Activated CD4-positive, CD25-positive, alpha-beta regulatory T cell (primary cell): ENCODE measurements around the gene PPP1R12B.
"Not testable (repeated sequence)": the region's sequence is repeated elsewhere in the genome, so short reads cannot be mapped to it uniquely, and the experiment has no call there.

Experiments
- DNase-seq, 4 experiments: peaks; one replicate each; lab custom pipeline; 2025; lab: John Stamatoyannopoulos, UW

Gene PPP1R12B

DNA sequence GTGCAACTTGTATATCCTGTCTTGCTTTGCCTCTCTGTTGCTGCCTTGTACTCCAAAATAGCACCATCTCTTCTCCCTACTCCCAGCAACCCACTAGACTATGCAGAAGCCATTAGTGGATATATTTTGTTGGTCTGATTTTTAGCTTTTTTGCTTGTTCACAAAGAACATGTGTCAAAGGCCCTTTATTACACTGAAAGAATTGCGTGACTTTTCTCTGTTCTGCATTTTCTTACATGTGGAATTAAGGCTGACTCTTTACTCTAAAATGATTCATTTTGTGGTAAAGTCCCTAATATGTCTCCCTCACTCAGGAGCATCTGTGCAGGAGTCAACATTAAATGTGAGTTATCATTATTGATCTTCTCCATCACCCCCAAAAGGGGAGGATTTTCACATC, 182.2 kb downstream of the PPP1R12B start:
- not testable (repeated sequence) for DNase-seq

DNA sequence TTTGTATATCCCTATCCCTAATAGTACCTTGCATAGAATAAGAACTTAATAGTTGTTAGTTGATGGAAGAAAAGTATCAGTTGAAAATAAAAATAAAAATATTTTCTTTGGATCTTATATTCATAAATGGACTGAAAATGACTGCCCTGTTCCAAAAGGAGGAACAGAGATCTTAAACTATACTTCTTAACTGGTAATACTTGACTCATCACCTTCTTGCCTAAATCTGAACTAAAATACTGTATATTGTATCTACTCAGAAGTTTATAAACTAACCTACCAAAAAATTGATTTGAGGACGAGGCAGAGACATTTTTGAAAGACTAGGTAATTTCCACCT, 182.9 kb downstream of the PPP1R12B start:
- no peak for DNase-seq

DNA sequence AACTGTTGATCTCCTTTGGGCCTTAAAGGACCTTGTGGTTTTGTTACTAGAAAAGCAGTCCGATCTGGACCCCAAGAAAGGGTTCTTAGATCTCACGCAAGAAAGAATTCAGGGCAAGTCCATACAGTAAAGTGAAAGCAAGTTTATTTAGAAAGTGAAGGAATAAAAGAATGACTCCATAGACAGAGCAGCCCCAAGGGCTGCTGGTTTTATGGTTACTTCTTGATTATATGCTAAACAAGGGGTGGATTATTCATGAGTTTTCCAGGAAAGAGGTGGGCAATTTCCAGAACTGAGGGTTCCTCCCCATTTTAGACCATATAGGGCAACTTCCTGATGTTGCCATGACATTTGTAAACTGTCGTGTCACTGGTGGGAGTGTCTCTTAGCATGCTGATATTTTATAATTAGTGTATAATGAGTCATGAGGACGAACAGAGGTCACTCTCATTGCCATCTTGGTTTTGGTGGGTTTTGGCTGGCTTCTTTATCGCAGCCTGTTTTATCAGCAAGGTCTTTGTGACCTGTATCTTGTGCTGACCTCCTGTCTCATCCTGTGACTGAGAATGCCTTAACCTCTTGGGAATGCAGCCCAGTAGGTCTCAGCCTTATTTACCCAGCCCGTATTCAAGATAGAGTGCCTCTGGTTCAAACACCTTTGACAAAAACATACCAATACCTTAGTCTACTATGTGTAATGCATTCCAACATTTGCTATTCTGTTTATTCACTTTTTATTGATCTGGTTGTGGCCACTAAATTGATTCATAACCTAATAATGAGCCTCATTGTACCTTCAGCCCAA, 183.5 kb downstream of the PPP1R12B start:
- DNase-seq, result not testable (repeated sequence)

DNA sequence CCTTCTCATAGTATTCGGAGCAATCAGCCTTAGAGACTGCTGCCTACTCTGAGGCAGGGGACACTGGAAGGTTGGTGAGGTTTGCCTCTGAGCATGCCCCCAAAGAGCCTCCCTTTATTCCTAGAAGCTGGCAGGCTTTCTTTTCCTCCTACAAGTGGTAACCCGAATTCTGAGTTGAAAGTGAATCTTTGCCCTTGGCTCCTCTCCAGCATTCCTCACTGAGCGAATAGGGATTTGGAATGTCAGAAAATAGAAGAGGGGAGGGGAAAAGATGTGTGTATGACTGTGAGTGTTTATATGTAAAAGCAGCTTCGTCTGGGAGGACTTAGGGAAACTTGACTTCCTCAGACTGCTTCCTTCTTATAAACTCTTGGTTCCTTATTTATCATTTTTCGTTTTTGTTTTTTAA, 190.7 kb downstream of the PPP1R12B start:
- DNase-seq, result not testable (repeated sequence)

DNA sequence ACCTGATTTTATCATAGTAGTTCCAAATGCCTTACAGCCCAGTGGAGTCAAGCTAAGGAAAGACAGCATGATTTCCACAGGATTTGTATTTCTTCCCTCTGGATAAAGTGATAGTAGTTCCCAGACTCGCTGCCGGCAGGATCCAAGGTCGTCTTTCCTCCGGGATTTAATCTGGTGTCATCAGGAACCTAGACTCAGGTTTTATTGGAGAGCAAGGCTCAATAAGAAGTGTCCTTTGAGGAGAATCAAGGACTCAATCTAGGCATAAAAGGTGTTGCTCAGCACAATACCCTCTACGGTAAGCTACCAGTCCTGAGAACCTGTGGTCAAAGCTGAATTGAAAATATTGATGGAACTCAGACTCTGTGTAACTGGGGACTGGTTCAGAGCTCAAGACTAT, 191.1 kb downstream of the PPP1R12B start:
- not testable (repeated sequence) for DNase-seq

DNA sequence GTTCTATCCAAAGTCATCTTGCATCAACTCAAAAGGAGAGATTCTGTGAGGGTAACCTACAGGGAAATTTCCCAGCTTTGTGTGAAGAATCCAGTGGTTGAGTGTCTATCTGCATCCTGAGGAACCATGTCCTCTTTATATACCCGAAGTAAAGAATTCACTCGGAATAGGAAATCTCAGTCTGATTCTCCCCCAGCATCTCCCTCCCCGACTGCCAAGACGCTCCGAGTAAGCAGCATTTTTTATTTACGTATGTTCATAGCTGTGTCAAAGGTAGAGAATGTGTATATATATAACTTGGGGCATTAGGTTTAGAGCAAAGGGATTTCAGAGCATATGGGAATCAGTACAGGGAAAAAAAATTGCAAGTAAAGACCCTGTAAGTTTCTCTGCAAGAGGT, 191.5 kb downstream of the PPP1R12B start:
- DNase-seq, result no peak

DNA sequence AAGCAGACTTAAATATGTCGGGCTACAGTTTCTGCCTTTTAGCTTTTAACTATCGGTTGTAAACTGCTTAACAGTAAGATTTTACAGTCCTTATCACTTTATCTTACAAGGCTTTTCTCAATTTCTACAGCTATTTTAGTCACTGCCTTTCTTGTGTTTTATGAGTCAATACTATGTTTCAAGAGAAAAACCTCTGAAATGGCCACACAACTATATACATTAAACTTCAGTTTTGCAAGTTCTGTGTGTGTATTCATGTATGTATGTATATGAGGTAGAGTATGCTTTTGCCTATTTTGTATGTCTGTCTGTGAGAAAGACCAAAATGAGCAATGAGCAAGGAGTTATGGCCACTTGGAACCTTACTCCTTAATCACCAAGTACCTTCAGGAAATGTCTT, 191.9 kb downstream of the PPP1R12B start:
- no peak for DNase-seq

DNA sequence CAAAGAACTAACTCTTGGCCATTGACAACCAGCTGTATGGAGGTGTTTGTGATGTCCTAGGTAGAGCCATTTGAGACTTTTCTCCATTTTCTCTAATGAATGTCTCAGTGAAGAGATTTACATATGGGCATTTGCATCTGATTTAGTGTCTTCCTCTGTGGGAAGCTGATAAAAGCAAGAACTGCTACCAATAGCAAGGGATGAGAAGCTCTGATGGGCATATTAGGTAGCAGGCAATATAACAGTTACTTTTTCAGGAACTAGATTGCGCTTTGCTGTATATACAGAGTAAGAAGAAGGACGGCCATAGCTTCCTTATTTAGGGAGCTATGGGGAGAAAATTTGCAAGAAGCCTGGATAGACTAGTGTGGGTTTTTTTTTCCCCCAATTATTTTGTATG, 192.4 kb downstream of the PPP1R12B start:
- DNase-seq, result not testable (repeated sequence)

DNA sequence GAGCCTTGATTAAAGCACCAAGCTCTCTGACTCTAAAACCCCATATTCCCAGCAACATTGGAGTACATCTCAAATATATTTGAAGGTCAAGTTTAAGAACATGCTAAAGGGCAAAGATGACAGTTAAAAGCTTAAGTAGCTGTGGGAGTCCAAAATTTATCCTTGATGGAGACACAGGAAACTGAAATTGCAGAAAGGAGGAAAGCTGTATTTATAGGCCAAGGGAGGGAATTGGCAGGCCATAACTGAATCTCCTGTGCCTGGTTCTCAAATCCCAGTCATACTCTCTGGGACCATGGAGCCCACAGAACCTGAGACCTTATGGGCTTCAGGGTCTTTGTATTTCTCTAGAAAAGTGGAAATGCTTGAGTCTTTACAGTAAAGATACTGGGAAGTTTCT, 193.9 kb downstream of the PPP1R12B start:
- DNase-seq, result not testable (repeated sequence)

DNA sequence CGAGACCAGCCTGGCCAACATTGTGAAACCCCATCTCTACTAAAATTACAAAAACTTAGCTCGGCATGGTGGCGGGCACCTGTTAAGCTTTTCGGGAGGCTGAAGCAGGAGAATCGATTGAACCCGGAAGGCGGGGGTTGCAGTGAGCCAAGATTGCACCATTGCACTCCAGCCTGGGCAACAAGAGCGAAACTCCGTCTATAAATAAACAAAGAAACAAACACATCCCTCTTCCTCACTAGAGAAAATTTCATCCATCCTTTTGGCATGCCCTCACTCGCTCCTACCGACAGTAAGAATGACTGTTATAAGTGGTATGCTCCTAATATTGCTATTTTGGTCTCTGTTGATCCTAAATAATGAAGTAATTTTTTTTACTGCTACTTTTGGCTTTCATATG, 195.0 kb downstream of the PPP1R12B start:
- DNase-seq, result not testable (repeated sequence)

DNA sequence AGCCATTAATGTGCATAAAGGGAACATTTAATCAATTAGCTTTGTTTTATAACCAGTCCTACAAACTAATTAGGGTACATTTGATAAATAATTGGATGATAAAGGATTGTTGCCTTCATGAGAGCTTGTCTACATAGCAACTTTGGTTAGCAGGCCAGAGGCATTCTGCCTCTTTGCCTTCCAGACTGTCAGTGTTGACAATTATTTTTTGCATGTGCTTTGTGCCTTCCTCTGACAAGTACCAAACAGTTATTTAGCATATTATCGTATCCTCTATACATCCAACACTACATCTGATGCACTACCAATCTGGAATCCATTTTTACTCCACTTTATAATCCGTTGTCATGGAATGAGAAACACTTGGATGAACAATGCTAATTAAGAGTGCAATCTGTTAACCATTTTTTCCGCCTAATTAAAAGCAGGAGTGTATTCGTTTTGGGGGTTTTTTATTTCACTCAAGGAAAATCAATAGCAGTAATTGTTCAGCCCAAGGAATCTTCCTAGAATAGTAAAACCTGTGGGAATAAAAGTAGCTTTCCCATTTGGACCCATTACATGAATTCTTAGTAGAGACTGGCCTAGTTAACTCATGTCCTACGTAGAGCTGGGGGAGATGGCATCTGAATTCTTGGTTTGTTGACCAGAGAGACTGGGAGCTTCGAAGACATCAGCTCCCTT, 196.4 kb downstream of the PPP1R12B start:
- DNase-seq, result not testable (repeated sequence)

DNA sequence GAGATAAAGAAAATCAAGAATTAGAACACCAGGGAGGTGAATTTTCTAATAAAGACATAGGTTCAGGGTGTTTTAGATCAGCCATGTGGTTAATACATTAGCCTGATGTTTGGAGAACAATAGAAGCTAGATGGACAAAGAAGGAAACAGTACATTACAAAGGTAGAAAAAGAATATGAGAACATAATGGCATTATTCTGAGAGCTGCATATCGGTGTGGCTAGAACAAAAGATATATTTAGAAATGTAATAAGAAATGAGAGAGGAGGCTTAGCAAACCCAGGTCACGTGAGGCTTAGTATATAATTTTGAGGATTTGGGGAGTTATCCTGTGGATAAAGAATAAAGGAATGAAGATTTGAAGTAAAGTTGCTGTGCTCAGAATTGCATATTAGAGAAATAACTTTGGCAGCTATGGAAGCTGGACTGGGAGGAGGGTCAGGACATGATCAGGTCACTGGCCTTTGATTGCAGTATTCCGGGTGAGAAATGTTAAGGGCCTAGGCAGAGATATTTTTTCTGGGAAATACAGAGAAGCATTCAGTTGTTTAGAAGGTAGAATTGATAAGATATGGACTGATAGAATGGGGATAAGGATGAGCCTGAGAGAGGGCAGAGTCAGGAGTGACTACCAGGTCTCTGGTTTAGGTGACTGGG, 197.3 kb downstream of the PPP1R12B start:
- not testable (repeated sequence) for DNase-seq

DNA sequence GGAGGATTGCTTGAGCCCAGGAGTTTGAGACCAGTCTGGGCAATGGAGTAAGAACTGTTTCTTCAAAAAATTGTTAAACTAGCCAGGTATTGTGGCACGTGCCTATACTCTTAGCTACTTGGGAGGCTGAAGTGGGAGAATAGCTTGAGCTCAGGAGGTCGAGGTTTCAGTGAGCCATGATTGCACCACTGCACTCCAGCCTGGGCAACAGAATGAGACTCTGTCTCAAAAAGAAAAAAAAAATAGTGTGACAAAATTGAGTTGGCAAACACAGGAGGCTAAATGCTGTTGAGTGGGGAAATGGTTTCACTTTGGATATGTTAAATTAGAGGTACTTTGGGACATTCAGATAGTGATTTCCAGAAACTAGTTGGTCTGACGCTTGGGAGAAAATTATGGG, 197.9 kb downstream of the PPP1R12B start:
- not testable (repeated sequence) for DNase-seq

DNA sequence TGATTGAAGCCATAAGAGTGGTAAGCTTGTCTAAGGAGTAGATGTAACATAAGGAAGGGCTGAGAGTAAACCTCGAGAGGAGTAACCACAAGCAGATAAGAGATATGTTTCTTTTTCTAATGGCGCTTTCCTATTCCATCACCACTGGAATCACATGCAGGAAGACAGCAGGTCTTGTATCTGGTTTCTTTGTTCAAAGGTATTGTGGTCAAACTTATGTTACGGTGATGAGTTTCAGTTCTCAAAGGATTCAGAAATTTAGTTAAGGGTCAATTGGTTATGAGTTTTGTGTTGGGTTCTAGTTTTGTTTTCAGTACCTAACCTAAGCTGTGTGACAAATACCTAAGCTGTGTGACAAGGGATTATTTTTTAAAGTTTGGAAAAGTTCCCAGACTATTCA, 198.3 kb downstream of the PPP1R12B start:
- DNase-seq, result not testable (repeated sequence)

DNA sequence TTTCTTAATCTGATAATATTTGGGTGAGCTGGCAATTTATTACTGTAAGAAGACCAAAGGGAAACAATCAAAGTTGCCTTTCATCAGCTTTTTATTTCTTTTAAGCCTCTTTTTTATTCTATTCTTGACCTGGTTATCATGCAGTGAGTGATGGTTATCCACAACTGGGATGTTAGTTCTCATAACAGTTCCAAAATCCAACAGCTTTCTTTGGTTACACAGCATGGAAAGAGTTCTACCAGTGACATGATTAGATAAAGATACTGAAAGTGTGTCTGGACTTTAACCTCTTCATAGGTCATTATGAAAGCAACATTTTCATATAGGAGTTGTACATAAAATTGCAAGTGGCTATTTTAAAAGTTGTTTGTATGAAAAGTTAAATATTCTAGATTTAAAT, 198.7 kb downstream of the PPP1R12B start:
- no peak for DNase-seq

DNA sequence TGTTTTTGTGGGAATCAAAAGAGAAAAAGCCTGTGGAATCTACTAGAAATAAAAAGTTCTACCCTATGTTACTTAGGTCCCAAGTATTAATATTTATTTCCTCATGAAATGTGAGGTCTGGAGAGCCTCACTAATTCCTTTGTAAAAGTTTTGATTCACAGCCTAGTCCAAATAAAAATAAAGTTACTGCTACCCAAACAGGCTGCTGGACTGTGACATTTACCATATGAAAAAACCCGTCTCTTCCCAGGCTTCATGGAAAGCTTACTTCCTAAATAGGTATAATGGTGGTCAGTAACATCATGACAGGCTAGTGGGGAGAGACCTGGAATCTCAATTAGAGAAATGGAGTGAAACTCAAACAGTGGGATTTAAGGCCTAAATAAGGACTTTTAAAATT, 201.6 kb downstream of the PPP1R12B start:
- not testable (repeated sequence) for DNase-seq

DNA sequence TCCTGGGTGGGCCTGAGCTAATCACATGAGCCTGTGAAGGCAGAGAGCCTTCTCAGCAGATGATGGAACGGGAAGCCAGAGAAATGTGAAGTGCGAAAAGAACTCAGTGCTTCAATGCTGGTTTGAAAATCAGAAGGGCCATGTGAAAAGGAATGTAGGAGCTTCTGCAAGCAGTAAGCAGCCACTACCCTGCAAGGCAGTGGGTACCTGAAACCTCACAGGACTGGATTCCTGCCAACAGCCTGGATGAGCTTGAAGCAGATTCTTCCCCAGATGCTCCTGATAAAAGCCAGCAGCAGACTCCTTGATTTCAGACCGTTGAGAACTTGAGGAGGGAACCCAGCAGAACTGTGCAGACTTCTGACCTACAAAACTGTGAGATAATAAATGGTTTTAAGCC, 203.2 kb downstream of the PPP1R12B start:
- DNase-seq, result no peak

DNA sequence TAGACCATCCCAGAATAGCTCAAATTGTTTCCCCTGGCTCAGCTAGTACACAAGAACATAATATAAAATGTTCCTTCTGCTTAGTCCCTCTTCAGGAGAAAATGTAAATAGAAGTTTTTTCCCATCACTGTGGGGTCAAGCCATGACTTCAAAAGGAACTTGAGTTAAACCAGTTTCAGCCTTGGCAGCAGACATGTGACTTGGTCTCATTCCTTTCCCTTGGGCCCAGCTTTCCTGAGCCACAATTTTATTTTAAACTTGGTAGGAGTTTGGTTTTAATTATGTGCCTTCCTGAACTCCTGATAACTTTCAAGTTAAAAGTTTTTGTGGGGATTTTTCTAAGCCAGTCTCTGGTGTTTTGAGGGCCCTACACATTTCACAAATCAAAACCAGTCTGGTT, 204.1 kb downstream of the PPP1R12B start:
- not testable (repeated sequence) for DNase-seq

DNA sequence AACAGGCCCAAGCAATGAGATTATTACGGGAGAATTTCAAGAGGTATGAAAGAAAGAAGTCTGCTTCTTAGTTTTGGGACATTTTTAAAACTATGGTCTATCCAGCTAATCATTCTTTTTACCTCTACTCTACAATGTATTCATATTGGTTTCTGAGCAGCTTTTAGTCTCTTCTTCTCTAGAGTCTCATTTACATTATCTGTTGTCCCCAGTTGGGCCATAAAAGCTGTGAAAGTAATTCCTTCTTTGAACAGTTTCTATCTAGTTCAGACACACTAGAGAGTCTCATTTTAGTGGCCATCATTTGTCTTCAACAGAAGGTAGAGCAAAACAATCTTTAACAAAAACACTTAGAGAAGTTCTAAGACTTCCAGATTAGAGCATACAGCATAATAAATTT, 204.6 kb downstream of the PPP1R12B start:
- DNase-seq, result not testable (repeated sequence)

DNA sequence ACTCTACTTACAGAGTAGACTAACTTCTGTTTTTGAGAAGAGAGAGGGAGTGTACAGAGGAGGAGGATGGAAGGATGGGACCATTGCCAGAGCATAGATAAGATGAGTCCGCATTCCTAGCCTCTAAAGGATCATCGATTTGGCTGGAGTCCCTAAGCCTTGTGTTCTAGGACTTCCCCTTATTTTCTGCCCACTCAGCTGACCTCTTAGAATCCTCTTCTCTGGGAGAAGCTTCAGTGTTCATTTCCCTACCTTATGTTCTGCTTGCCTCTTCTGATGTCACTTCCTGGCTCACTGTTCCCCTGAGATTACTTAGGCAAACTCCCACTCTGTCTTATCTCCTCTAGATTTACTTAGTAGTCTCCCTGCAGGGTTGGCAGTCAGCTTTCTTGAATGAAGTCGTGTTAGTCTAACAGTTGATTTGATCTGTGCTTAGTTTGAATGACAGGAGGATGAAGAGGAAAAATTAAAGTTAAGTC, 205.1 kb downstream of the PPP1R12B start:
- DNase-seq, result no peak

DNA sequence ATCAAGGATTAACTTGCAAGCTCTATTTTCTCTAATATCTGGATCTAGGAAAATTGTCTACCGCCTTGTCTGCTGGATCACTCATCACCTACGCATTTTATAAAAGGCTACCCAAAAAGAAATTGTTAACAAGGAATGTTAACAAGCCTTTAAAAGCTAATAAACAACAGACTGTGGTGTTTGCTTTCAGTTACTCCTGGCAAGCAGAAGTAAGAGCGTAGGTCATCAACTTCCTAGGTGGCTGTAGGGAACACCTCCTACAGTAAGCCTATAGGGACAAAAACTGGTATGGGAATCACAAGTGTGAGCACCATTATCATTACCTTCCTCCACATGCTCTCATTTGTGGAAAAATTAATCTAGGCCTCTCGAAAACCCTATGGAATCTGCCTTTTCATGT, 206.1 kb downstream of the PPP1R12B start:
- DNase-seq, result not testable (repeated sequence)

DNA sequence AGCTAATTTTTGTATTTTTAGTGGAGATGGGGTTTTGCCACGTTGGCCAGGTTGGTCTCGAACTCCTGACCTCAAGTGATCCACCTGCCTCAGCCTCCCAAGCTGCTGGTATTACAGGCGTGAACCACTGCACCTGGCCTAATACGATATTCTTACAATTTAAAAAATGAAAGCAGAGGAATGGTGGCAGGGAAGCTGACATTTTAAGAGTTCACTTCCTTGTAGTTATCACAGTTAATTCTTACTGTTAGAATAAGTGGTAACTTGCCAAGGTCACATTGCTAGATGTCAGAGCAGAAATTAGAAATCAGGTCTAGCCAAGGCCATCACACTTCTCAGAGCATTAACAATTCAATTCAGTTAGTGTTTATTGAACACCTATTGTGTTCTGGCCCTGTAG, 207.5 kb downstream of the PPP1R12B start:
- DNase-seq, result not testable (repeated sequence)

DNA sequence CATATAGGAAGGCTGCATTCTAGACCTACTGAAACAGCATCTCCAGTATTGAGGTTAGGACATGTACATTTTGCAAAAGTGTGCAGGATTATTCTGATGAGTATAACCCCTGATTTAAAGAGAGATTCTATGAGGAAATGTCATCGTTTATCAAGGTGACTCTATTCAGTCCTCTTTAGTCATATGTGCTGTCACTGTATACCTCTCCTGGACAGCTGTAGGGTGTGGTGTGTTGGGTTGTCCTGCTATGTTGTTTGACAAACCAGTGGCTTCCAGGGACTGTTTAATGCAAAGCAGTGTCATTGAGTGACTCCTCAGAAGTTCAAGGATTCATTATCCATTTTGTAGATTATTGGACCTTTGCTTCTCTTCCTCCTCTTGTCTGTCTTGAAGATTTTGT, 209.2 kb downstream of the PPP1R12B start:
- DNase-seq, result not testable (repeated sequence)
